ENCODE measurements around the gene EIF4EBP3. TPM values are rescaled to one million over a fixed set of nuclear protein-coding genes. Genes with fewer than 3 reads are reported as not detected.
A peak's percentile ranks its signal among the peaks of the same experiment; 100 is the strongest.

EIF4EBP3 gene
- total and polyA plus RNA-seq, 9 of the 15 experiments (the other 6 are each of a cell fraction or from before 2014, with no cell fraction given): 1.3 to 7.5 (median 3.8) TPM

- TF ChIP-seq CTCF (IDR thresholded peaks at IDR 0.05 in 2 of 3, conservative IDR thresholded peaks at IDR 0.05 in 1 of 3; ENCODE audit: insufficient read depth in 2 of 3, low read depth in 1 of 3, low read length in 3 of 3): peak in 1 of 3 experiments; percentile 13; a peak in 1 of 6 replicates
- no peak for TF ChIP-seq DACH1 (IDR thresholded peaks at IDR 0.05; ENCODE audit: partially characterized antibody)
- TF ChIP-seq TSHZ1 (CRISPR knock-in tag; IDR thresholded peaks at IDR 0.05): no peak
- TF ChIP-seq EP400 (IDR thresholded peaks at IDR 0.05): peak; percentile 90
- no peak for TF ChIP-seq ZNF24 (IDR thresholded peaks at IDR 0.05)
- TF ChIP-seq RBM39 (optimal IDR thresholded peaks at IDR 0.05; ENCODE audit: low read depth, low read length): no peak
- TF ChIP-seq CTBP1 (IDR thresholded peaks at IDR 0.05; ENCODE audit: borderline replicate concordance): peak; percentile 81
- TF ChIP-seq ZBTB5 (IDR thresholded peaks at IDR 0.05): no peak
- no peak for TF ChIP-seq PTRF (tag; IDR thresholded peaks at IDR 0.05)
- no peak for TF ChIP-seq NEUROD1 (IDR thresholded peaks at IDR 0.05; ENCODE audit: borderline replicate concordance, low read depth, low read length, partially characterized antibody)
- no peak for TF ChIP-seq LARP7 (IDR thresholded peaks at IDR 0.05)
- no peak for TF ChIP-seq STAT6 (CRISPR knock-in tag; IDR thresholded peaks at IDR 0.05)
- no peak for TF ChIP-seq ZBTB1 (CRISPR knock-in tag; IDR thresholded peaks at IDR 0.05; ENCODE audit: borderline replicate concordance, low read depth)
- TF ChIP-seq ATF7 (IDR thresholded peaks at IDR 0.05): peak; percentile 79
- no peak for TF ChIP-seq CBFB (CRISPR knock-in tag; IDR thresholded peaks at IDR 0.05)
- no peak for TF ChIP-seq ZNF280A (IDR thresholded peaks at IDR 0.05; ENCODE audit: low read depth, partially characterized antibody)
- no peak for TF ChIP-seq ZNF316 (IDR thresholded peaks at IDR 0.05)
These were observed 9.8 kb downstream of the EIF4EBP3 start, which contains the start of gene SRA1 (continued) for GRCh38 chr5:140557136-140557805.
